Measurements from ENCODE around the gene ICE2. TPM values are rescaled to one million over a fixed set of nuclear protein-coding genes. Genes with fewer than 3 reads are reported as not detected.
A peak's percentile ranks its signal among the peaks of the same experiment; 100 is the strongest.

Gene ICE2
- total and polyA plus RNA-seq, 2 of the 4 experiments (the other 2 are of a cell fraction) = 14.7 to 21.1 TPM

DNA sequence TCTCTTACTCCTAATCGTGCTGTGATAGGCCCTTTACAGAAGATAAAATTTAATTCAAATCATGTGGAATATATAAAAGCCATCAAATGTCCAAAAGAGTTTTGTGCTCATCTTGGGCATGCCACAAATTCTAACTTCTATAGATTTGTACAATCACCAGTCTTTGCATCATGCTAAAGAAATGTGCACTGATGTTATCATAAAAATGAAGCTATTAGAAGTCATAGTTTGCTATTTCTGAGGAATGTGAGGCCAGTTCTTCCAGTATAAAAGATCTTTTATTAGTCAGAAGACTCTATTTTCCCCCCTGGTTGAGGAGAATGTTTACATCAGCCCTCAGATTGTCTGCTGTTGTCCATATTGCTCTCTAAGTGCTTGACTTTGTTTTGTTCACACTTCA lies 79.0 kb downstream of the ICE2 start:
- Histone ChIP-seq H4K91ac (ENCODE audit: insufficient read depth, low read depth, low read length) (peak overlapping the region; percentile 95), H3K56ac (ENCODE audit: extremely low read depth, insufficient read depth, low read length) (peak overlapping the region; percentile 96), H3K4me3 (ENCODE audit: insufficient read depth, low read depth, low read length) (no peak overlapping the region), H3K9me3 (ENCODE audit: control insufficient read depth, insufficient read depth, low read length) (no peaks in the 10 kb centered on the region), H3K14ac (replicated peaks; ENCODE audit: low read depth, low read length) (peak overlapping the region; percentile 64), H3K9me1 (ENCODE audit: insufficient read depth, low read length) (peaks cover 4% of the 10 kb centered on the region), H3K4me2 (ENCODE audit: low read depth, low read length) (peak overlapping the region; percentile 60; the same call in 1 of the 2 replicates), H2AK9ac (replicated peaks; ENCODE audit: low read depth, low read length, poor library complexity) (no peak overlapping the region), H2AK5ac (ENCODE audit: low read depth, low read length) (peak overlapping the region; percentile 26; the same call in 1 of the 2 replicates), H4K8ac (ENCODE audit: low read depth in 2 of 2, low read length in 2 of 2) (peak overlapping the region; percentile 81 to 82), H3K27ac (ENCODE audit: insufficient read depth, low read length) (peak overlapping the region; percentile 96), H3K23ac (ENCODE audit: low read depth, low read length) (peak overlapping the region; percentile 96; the same call in 1 of the 2 replicates), H3K18ac (ENCODE audit: low read depth, low read length) (peak overlapping the region; percentile 86; the same call in 1 of the 2 replicates), H4K20me1 (ENCODE audit: insufficient read depth, low read length) (peaks cover 30% of the 10 kb centered on the region), H3K9ac (ENCODE audit: low read depth, low read length) (peak overlapping the region; percentile 93; the same call in 1 of the 2 replicates), H3K36me3 (ENCODE audit: control insufficient read depth, insufficient read depth, low read length) (peaks cover 14% of the 10 kb centered on the region), H2BK20ac (ENCODE audit: low read depth, low read length) (peak overlapping the region; percentile 95), H3K79me1 (ENCODE audit: low read depth in 1 of 2, low read length in 2 of 2) (peaks cover 0 to 26% of the 10 kb centered on the region in 2 experiments; a peak in 3 of 4 replicates), H2BK5ac (ENCODE audit: low read depth, low read length, poor library complexity, severe bottlenecking) (peak overlapping the region; percentile 98), H3K27me3 (ENCODE audit: control insufficient read depth, insufficient read depth, low read length) (no peaks in the 10 kb centered on the region), H2BK15ac (ENCODE audit: low read depth, low read length) (peak overlapping the region; percentile 45; the same call in 2 of the 3 replicates), H3K4ac (ENCODE audit: low read depth, low read length) (peak overlapping the region; percentile 97), H2BK120ac (ENCODE audit: low read depth, low read length) (peak overlapping the region; percentile 97), H3K4me1 (ENCODE audit: control insufficient read depth, insufficient read depth, low read length) (peaks cover 32% of the 10 kb centered on the region), H2AFZ (replicated peaks; ENCODE audit: low read length, poor library complexity) (no peak overlapping the region), H4K5ac (ENCODE audit: low read depth, low read length) (peak overlapping the region; percentile 36; the same call in 1 of the 2 replicates)
- ChIA-PET CTCF (interaction anchor here (1.1 kb wide), 1 partner anchor 41 kb away, joined by 3 read pairs; no protein-coding TSS in a partner anchor), POLR2A (ENCODE audit: unreplicated experiment) (interaction anchor here (1.0 to 1.5 kb wide), 2 partner anchors 25 to 31 kb away, joined by 3 to 4 read pairs; no protein-coding TSS in a partner anchor)
- in situ Hi-C loops (cut with MboI; ENCODE audit: low sequenced_read_pairs) (no loop called here), intact Hi-C loops (cut with micrococcal nuclease) (loop anchor here (2.0 kb wide), 1 partner anchor 37 kb away; no protein-coding TSS in a partner anchor), dilution Hi-C loops (cut with HindIII; ENCODE audit: low sequenced_read_pairs, unreplicated experiment) (no loop called here)
- 0 out of 2 replicates have a peak, but pooled peaks have one; percentile 0 for ATAC-seq (ENCODE audit: low read depth)
- TF ChIP-seq, protein P1, sequence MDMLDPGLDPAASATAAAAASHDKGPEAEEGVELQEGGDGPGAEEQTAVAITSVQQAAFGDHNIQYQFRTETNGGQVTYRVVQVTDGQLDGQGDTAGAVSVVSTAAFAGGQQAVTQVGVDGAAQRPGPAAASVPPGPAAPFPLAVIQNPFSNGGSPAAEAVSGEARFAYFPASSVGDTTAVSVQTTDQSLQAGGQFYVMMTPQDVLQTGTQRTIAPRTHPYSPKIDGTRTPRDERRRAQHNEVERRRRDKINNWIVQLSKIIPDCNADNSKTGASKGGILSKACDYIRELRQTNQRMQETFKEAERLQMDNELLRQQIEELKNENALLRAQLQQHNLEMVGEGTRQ (IDR thresholded peaks at IDR 0.05; ENCODE audit: low read depth, low read length) = no peak
- TF ChIP-seq CEBPB (IDR thresholded peaks at IDR 0.05; ENCODE audit: low read depth, low read length) (peak; percentile 41), POLR2A (IDR thresholded peaks at IDR 0.05; ENCODE audit: low read depth, low read length) (no peak)
- no TSS peak for BruUV-seq (replicated peaks)
- peak; percentile 84 for DNase-seq
- no CpG with 5 or more reads among the region's 1 CpG for WGBS, 2 experiments (ENCODE audit: extremely low coverage in 2 of 2, insufficient read length in 1 of 2)

All from IMR-90 (cell line).